Parietal lobe (tissue), 1 donor: ENCODE data around the gene PSG3. TPM values are rescaled to one million over a fixed set of nuclear protein-coding genes. Genes with fewer than 3 reads are reported as not detected.

Source experiments
- total RNA-seq: library from RNA; depleted of rRNA; stranded (reverse); fragments of >200 nt; gene quantifications from one replicate; pipeline ENCODE4 v1.2.3, GENCODE V29; 2014

Gene PSG3
- total RNA-seq, result not detected

GRCh38 chr19:42740381-42740780 is at the start of gene PSG3:
TSS of gene PSG3 (minus strand) at chr19:42740481. CDS start at chr19:42740384, 97 bp downstream.

Other genes with a start within 250 kb of the PSG3 start
- gene CEACAM1, start 212.0 kb downstream of the PSG3 start, total RNA-seq, result not detected
- not detected for gene CEACAM8, start 145.6 kb downstream of the PSG3 start, total RNA-seq
- gene PSG8, start 25.2 kb upstream of the PSG3 start, total RNA-seq, result not detected
- gene PSG1, start 139.2 kb upstream of the PSG3 start, total RNA-seq, result not detected
- gene PSG6, start 177.4 kb upstream of the PSG3 start, total RNA-seq, result not detected
- gene PSG7, start 196.7 kb upstream of the PSG3 start, total RNA-seq, result not detected